ENCODE measurements around the gene TRPC6. TPM values are rescaled to one million over a fixed set of nuclear protein-coding genes. Genes with fewer than 3 reads are reported as not detected.
A peak's percentile ranks its signal among the peaks of the same experiment; 100 is the strongest.

Gene TRPC6
- total RNA-seq, 4 donors from 2014 or later = 55.5 to 77.3 (median 65.8) TPM

GRCh38 chr11:101444851-101445250 lies 139.0 kb downstream of the TRPC6 start:
- Histone ChIP-seq H3K4me1 (peaks cover 12 to 49% (median 35%) of the 10 kb centered on the region in 4 donors), H3K36me3 (peaks cover 0 to 2% (median 0%) of the 10 kb centered on the region in 4 donors), H3K27ac (replicated peaks in 1 of 4) (no peak overlapping the region), H3K4me3 (no peak overlapping the region), H3K9me3 (no peaks in the 10 kb centered on the region), H3K27me3 (no peaks in the 10 kb centered on the region)
- 60% methylated on average over 1 of the region's 1 CpG for WGBS
- no peak for DNase-seq (ENCODE audit: extremely low spot score)
- no peak for TF ChIP-seq POLR2AphosphoS5 (IDR thresholded peaks at IDR 0.05)
- TF ChIP-seq POLR2A (IDR thresholded peaks at IDR 0.05; ENCODE audit: low read depth) = no peak
- TF ChIP-seq EP300 (IDR thresholded peaks at IDR 0.05) = no peak
- TF ChIP-seq CTCF (IDR thresholded peaks at IDR 0.05) = no peak
- intact Hi-C loops (cut with DNase I) = loop anchor here (5.0 kb wide), 1 partner anchor 137 kb away; the partner anchor contains the start of gene TRPC6

GRCh38 chr11:101444164-101444563 lies 139.6 kb downstream of the TRPC6 start:
- Histone ChIP-seq H3K36me3 (no peaks in the 10 kb centered on the region), H3K27ac (replicated peaks in 1 of 4) (no peak overlapping the region), H3K27me3 (no peaks in the 10 kb centered on the region), H3K4me3 (no peak overlapping the region), H3K9me3 (no peaks in the 10 kb centered on the region), H3K4me1 (peaks cover 12 to 49% (median 35%) of the 10 kb centered on the region in 4 donors)
- peak in 1 of 2 donors; percentile 4 for TF ChIP-seq POLR2AphosphoS5 (IDR thresholded peaks at IDR 0.05)
- TF ChIP-seq CTCF (IDR thresholded peaks at IDR 0.05) = no peak
- DNase-seq (ENCODE audit: extremely low spot score) = no peak
- WGBS = 47% methylated on average over 5 of the region's 5 CpGs
- intact Hi-C loops (cut with DNase I) = loop anchor here (5.0 kb wide), 1 partner anchor 138 kb away; the partner anchor contains the start of gene TRPC6

GRCh38 chr11:101442936-101443521 lies 140.8 kb downstream of the TRPC6 start:
- Histone ChIP-seq H3K9me3 (no peaks in the 10 kb centered on the region), H3K4me3 (no peak overlapping the region), H3K27ac (replicated peaks in 1 of 4) (no peak overlapping the region), H3K27me3 (no peaks in the 10 kb centered on the region), H3K4me1 (peaks cover 12 to 49% (median 35%) of the 10 kb centered on the region in 4 donors), H3K36me3 (no peaks in the 10 kb centered on the region)
- WGBS = 75% methylated on average over 8 of the region's 8 CpGs
- intact Hi-C loops (cut with DNase I) = loop anchor here (5.0 kb wide), 1 partner anchor 139 kb away; the partner anchor contains the start of gene TRPC6
- TF ChIP-seq CTCF (IDR thresholded peaks at IDR 0.05) = no peak
- no peak for TF ChIP-seq EP300 (IDR thresholded peaks at IDR 0.05)
- no peak for TF ChIP-seq POLR2AphosphoS5 (IDR thresholded peaks at IDR 0.05)
- no peak for TF ChIP-seq POLR2A (IDR thresholded peaks at IDR 0.05; ENCODE audit: low read depth)
- no peak for DNase-seq (ENCODE audit: extremely low spot score)

DNA sequence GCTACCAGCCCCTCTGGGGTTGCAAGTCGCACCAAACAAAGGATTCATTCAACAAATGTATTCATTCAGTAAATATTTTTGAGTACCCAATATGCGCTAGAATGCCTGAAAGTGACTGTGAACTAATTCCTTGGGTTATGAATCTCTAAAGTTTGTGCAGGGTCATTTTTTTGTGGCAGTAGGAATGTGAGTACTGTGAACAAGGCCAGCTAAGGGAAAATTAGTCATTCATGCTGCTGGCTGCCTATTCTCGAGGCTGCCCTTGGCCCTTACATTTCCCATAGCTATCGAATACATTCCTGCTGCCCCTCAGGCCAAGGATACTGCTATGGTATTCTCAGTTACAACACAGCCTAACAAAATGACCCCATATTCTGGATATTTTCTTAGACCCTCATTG lies 141.6 kb downstream of the TRPC6 start:
- 78% methylated on average over 4 of the region's 4 CpGs for WGBS
- no peak for DNase-seq (ENCODE audit: extremely low spot score)
- Histone ChIP-seq H3K27ac (replicated peaks in 1 of 4) (peak overlapping the region; percentile 6 to 57 (median 22)), H3K4me3 (no peak overlapping the region), H3K36me3 (no peaks in the 10 kb centered on the region), H3K9me3 (no peaks in the 10 kb centered on the region), H3K4me1 (peaks cover 12 to 49% (median 35%) of the 10 kb centered on the region in 4 donors), H3K27me3 (no peaks in the 10 kb centered on the region)
- TF ChIP-seq POLR2AphosphoS5 (IDR thresholded peaks at IDR 0.05) (no peak), EP300 (IDR thresholded peaks at IDR 0.05) (no peak), POLR2A (IDR thresholded peaks at IDR 0.05; ENCODE audit: low read depth) (no peak), CTCF (IDR thresholded peaks at IDR 0.05) (no peak)
- intact Hi-C loops (cut with DNase I) = loop anchor here (5.0 kb wide), 1 partner anchor 140 kb away; the partner anchor contains the start of gene TRPC6

All from esophagus muscularis mucosa (tissue), 4 donors.